Renal pelvis (tissue), 4 donors: Measurements from ENCODE around the gene SRSF12. TPM values are rescaled to one million over a fixed set of nuclear protein-coding genes. Genes with fewer than 3 reads are reported as not detected.
"Not testable (repeated sequence)": the region's sequence is repeated elsewhere in the genome, so short reads cannot be mapped to it uniquely, and the experiment has no call there.

Experiments
- DNase-seq: peaks from one replicate; pipeline ENCODE4 v3.0.0-alpha.2; 2013
- polyA plus RNA-seq, 3 donors: library from polyadenylated mRNA; unstranded; fragments of 120-200 nt; gene quantifications; one replicate each; pipeline ENCODE4 v1.2.1, GENCODE V29; 2013; ENCODE audit not compliant: insufficient read length in 3 of 3

Gene SRSF12
- polyA plus RNA-seq, 3 donors, result 12.2 to 18.1 (median 17.5) TPM

GRCh38 chr6:89134723-89135122, 16.9 kb upstream of the SRSF12 start:
- no peak for DNase-seq

GRCh38 chr6:89133981-89134380, 16.1 kb upstream of the SRSF12 start:
- DNase-seq, result no peak

DNA sequence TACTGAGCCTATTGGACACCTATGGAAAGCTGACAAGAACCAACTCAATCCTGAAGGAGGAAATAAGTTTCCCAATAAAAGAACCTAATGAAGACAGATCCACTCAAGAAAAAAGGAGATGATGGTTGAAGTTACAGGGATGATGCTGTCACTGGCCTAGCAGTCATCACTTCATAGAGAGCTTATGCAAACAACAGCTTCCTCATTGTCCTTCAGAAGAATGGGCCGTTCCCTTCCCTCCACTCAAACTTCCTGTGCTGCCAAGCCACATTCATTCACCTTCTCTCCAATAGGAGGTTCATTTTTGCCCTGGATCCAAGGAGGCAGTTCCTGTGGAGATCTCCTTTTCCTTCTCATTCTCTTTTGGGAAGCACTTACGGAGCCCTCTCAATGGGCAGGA, 14.2 kb upstream of the SRSF12 start:
- no peak for DNase-seq

GRCh38 chr6:89131599-89131998, 13.7 kb upstream of the SRSF12 start:
- no peak for DNase-seq

DNA sequence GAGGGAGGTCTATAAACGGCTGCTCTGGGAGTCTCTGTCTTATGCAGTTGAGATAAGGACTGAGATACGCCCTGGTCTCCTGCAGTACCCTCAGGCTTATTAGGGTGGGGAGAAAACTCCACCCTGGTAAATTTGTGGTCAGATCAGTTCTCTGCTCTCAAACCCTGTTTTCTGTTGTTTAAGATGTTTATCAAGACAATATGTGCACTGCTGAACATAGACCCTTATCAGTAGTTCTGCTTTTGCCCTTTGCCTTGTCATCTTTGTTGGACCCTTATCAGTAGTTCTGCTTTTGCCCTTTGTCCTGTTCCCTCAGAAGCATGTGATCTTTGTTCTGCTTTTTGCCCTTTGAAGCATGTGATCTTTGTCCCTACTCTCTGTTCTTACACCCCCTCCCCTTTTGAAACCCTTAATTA, 10.4 kb upstream of the SRSF12 start:
- not testable (repeated sequence) for DNase-seq

DNA sequence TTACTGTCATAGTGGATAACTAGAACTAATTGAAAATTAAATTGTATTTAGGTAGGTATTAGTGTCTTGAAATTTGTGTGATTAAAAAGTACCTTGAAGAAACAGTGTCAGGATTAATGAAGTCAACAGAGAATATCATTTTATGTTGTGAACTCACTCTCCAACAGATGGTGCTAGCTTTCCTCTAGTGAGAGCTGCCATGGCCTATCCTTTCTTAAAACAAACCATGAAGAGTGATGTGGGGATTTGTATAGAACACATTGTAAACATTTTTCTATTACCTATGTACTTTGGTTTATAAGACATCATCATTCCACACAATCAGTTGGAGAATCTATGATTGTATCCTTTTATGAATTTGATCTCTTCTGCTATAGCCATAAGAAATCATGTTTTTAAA, 4.8 kb upstream of the SRSF12 start:
- DNase-seq, result no peak

DNA sequence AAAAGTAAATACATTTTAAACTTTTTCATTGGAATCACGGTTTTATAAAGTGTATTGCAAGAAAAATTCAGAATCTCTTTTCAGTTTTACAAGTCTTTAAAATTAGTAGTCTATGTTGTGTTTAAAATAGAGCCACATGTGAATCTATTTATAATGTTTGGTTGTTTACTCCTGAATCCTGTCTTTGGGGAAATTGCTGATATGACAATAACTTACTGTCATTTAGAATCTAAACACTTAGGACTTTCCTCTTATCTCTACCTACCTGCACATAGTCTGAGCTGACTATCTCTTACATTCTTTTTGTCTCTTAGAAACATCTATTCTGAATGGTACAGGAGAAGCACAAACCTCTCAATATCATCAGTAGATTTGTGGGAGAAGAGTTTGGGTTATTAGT, 4.1 kb upstream of the SRSF12 start:
- DNase-seq, result no peak

DNA sequence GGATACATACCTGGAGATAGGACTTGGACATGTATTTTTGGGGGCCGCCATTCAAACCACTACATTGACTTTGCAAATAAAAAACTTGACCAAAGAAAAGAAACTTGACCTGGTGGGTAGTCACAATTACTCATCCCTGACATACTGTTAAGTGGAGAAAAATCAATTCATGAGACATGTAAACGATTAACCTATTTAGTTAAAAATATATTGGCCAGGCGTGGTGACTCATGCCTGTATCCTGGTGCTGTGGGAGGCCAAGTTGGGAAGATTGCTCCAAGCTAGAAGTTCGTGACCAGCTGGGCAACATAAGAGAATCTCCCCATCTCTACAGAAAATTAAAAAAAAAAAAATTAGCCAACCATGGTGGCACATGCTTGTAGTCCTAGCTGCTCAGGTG, 2.5 kb upstream of the SRSF12 start:
- no peak for DNase-seq

- DNase-seq, result no peak
Observed at GRCh38 chr6:89118931-89119330, 1.1 kb upstream of the SRSF12 start.

DNA sequence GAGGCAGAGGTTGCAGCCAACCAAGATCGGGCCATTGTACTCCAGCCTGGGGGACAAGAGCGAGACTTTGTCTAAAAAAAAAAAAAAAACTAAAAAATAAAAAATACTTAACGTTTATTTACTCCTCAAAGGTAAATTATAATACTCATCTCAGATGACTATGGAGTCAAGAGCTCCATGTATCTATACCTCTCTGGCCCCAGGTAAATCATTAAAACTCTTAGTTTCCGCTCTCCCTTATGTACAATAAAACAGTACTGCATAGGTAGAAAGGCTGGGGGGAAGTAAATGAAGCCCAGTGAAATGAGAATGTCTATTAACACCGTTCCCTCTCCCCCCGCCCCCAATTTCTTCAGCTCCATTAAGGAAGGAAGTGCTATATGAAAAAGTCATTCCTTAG, 1.2 kb downstream of the SRSF12 start:
- no peak for DNase-seq

GRCh38 chr6:89111933-89112332, 5.9 kb downstream of the SRSF12 start:
- no peak for DNase-seq

DNA sequence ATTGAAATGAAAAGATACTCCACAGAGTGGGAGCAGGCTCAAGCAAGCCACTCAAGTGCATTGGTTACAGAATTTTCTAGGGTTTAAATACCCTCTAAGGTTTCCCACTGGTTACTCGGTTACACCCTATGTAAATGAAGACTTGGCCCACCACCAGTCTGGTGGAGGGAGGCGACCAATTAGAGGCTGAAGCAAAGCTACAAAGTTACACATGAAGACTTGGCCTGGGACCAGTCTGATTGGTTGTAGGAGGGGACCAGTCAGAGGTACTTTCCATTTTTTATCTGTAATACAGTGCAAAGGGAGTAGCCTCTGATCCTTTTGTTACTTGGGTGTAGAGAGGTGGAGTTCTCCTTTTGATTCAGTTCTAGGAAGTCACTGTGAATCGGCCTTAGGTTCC, 7.6 kb downstream of the SRSF12 start:
- no peak for DNase-seq

DNA sequence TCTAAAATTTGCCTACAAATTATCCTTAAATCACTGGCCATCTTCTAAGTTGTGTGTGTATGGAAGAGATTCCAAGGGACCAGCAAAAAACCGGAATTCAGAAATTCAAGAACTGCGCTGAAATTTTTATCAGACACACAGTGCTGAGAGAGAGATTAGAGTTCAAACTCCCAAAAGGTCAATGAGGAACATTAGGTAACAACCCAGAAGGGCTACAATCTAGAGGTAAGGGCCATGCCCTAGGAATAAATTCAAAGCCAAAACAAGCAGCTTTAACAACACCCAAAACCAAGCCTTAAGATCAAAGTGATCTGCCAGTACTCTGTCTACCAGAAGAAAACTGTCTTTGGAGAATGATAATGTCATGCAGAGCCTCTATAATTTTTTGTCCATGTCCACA, 17.8 kb downstream of the SRSF12 start:
- no peak for DNase-seq

DNA sequence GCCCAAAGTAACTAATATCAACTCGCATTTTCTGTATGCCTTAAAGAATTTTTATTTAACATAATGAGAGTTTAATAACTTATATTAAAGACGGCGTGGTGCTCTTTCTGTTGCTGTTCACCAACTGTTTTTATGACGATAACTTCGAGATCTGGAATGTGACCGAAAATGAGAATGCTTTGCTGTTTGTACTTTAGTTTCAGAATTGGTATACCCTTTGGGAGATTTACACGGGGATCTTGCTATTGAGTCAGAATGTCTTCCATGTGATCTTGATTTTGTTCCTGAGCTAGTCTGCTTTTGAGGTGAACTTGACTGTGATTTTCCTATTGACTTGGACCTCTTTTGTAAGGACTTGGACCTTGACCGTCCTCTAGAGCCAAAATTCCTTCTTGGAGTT, 19.4 kb downstream of the SRSF12 start:
- DNase-seq, result no peak

GRCh38 chr6:89087881-89088280, 30.0 kb downstream of the SRSF12 start:
- DNase-seq, result no peak

GRCh38 chr6:89085409-89086205, 32.3 kb downstream of the SRSF12 start:
- no peak for DNase-seq

DNA sequence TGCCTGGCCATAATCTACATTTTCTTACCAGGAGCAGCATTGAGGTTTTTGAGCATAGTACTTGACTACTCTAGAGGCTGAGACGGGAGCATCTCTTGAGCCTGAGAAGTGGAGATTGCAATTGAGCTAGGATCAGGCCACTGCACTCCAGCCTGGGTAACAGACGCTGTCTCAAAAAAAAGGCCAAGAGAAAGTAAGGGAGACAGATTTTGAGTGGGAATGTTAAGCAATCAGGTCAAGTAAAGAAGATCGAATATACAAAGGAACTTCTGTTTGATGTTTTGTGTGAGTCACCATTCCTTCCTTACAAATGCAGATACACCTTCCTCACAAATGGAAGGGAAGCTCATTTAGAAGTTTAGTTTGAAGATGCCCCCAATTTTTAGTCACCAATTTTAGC, 32.9 kb downstream of the SRSF12 start:
- no peak for DNase-seq

DNA sequence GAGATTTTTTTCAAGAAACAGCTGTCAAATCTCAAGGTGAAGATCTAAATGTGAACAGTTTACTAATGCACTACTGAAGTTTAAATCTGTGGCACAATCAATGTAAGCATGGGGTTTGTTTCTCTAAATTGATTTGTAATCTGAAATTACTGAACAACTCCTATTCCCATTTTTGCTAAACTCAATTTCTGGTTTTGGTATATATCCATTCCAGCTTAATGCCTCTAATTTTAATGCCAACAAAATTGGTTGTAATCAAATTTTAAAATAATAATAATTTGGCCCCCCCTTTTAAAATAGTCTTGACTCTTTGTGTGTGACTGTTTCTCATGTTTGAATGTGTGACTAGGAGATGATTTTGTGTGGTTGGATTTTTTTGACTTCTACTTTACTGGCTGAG, 33.3 kb downstream of the SRSF12 start:
- no peak for DNase-seq

DNA sequence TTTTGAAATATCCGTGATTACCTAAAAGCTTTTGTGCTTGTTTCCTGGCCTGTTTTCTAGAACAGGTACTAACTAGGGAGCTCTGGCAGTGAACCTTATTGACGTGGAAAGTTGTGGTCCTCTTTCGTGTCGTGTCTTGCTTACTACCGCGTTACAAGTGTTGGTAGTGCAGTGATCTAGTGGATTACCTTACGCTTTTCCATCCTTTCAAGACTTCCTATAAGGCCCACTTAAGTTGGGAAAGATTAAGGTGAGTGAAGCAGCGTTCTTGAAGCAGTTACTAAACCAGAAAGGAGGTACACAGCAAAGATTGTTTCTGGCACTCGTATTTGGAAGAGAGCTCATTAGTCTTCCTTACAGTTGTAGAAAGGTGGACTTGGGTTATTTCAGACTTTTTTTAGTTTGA, 35.4 kb downstream of the SRSF12 start:
- DNase-seq, result peak; percentile 24

- DNase-seq, result peak; percentile 98
Observed at GRCh38 chr6:89081423-89082322, 36.2 kb downstream of the SRSF12 start.

GRCh38 chr6:89081129-89081422, 36.8 kb downstream of the SRSF12 start:
- DNase-seq, result no peak

GRCh38 chr6:89080281-89081128, 37.4 kb downstream of the SRSF12 start, which contains the start of gene PNRC1:
Gene PNRC1, plus strand, starts transcription at chr6:89080751. Its CDS starts 144 bp downstream, at chr6:89080895.
- peak; percentile 99 for DNase-seq
